MM.1S (cell line): ENCODE measurements around the gene APBA1.

Experiments
- DNase-seq: peaks from one replicate; pipeline ENCODE4 v3.0.0-alpha.2; 2015
- H2AFZ ChIP-seq: fragments of 300-600 bp; sonication (generic); 2 replicates; pipeline ENCODE4 v1.6.0; 2016; ENCODE audit warnings: antibody characterized with exemption, low read length
- H3F3A ChIP-seq: fragments of 300-600 bp; sonication (generic); 2 replicates; pipeline ENCODE4 v1.6.1; 2016; ENCODE audit warnings: mild to moderate bottlenecking, antibody characterized with exemption, low read length, moderate library complexity, mixed read lengths; ENCODE audit not compliant: insufficient read depth
- H3K27ac ChIP-seq: fragments of 300-600 bp; sonication (generic); 2 replicates; pipeline ENCODE4 v1.5.1; 2016; ENCODE audit warnings: mild to moderate bottlenecking, low read length
- H3K27me3 ChIP-seq: fragments of 300-600 bp; sonication (generic); replicated peaks from 2 replicates; pipeline ENCODE4 v1.6.0; 2016; ENCODE audit warnings: low read length; ENCODE audit not compliant: insufficient read depth
- H3K36me3 ChIP-seq: fragments of 300-600 bp; sonication (generic); replicated peaks from 2 replicates; pipeline ENCODE4 v1.6.1; 2016; ENCODE audit warnings: mild to moderate bottlenecking, low read length, mixed read lengths; ENCODE audit not compliant: insufficient read depth
- H3K4me1 ChIP-seq: fragments of 300-600 bp; sonication (generic); 2 replicates; pipeline ENCODE4 v1.6.1; 2016; ENCODE audit warnings: low read length, mixed read lengths
- H3K4me2 ChIP-seq: fragments of 300-600 bp; sonication (generic); 2 replicates; pipeline ENCODE4 v1.6.0; 2016; ENCODE audit warnings: low read depth, low read length
- H3K4me3 ChIP-seq: fragments of 300-600 bp; sonication (generic); 2 replicates; pipeline ENCODE4 v1.5.1; 2016; ENCODE audit warnings: low read length, mixed read lengths
- H3K79me2 ChIP-seq: fragments of 300-600 bp; sonication (generic); 2 replicates; pipeline ENCODE4 v1.6.1; 2016; ENCODE audit warnings: mixed run types, low read length, mixed read lengths
- H3K9ac ChIP-seq: fragments of 300-600 bp; sonication (generic); 2 replicates; pipeline ENCODE4 v1.6.1; 2016; ENCODE audit warnings: low read length, mixed read lengths
- H3K9me2 ChIP-seq: fragments of 300-600 bp; sonication (generic); replicated peaks from 2 replicates; pipeline ENCODE4 v1.6.1; 2016; ENCODE audit warnings: mild to moderate bottlenecking, low read length, mixed read lengths; ENCODE audit not compliant: insufficient read depth
- H3K9me3 ChIP-seq: fragments of 300-600 bp; sonication (generic); replicated peaks from 2 replicates; pipeline ENCODE4 v1.6.1; 2016; ENCODE audit warnings: mild to moderate bottlenecking, low read length, mixed read lengths; ENCODE audit not compliant: insufficient read depth
- H4K20me1 ChIP-seq: fragments of 300-600 bp; sonication (generic); 2 replicates; pipeline ENCODE4 v1.6.1; 2016; ENCODE audit warnings: mild to moderate bottlenecking, low read length, moderate library complexity, mixed read lengths; ENCODE audit not compliant: insufficient read depth
- EZH2 ChIP-seq: fragments of 300-600 bp; sonication (generic); optimal IDR thresholded peaks from 2 replicates; pipeline ENCODE3; 2017; ENCODE audit warnings: low read depth, mild to moderate bottlenecking, antibody characterized with exemption, low read length, mixed read lengths
- EZH2phosphoT487 ChIP-seq: fragments of 300-600 bp; sonication (generic); IDR thresholded peaks from 2 replicates; pipeline ENCODE4 v1.6.1; 2018; ENCODE audit warnings: antibody characterized with exemption, low read length
- TF ChIP-seq, protein P1 (sequence below): fragments of 300-600 bp; sonication (generic); IDR thresholded peaks from 2 replicates; pipeline ENCODE4 v1.5.1; 2016; ENCODE audit warnings: antibody characterized with exemption, low read length, mixed read lengths

APBA1 gene

DNA sequence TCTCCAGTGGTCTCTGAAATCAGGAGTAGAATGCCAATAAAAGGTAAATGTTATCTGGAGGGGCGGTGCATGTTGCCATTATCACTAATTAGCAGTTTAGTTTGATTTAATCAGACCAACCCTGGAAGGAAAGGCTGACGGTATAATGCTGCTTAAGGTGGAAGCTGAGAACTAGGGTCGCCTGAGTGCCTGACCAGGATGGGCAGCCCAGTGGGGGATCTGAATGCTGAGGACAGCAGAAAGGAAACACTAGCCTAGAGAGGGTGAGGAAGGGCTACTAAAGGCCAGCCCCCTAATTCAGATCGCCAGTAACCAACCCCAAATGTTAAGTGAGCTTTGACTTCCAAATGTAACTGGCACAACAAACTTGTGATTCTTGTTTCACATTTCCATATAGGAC, 172.2 kb downstream of the APBA1 start:
- Histone ChIP-seq H3K4me1 (no peaks in the 10 kb centered on the region), H3K79me2 (no peaks in the 10 kb centered on the region), H3K9me2 (no peaks in the 10 kb centered on the region), H3F3A (no peaks in the 10 kb centered on the region), H3K4me2 (no peak overlapping the region), H3K36me3 (no peaks in the 10 kb centered on the region), H3K4me3 (no peak overlapping the region), H3K27me3 (no peaks in the 10 kb centered on the region), H3K27ac (no peak overlapping the region), H3K9ac (no peak overlapping the region), H3K9me3 (no peaks in the 10 kb centered on the region), H2AFZ (no peak overlapping the region), H4K20me1 (no peaks in the 10 kb centered on the region)
- no peak for DNase-seq
- TF ChIP-seq, protein P1, sequence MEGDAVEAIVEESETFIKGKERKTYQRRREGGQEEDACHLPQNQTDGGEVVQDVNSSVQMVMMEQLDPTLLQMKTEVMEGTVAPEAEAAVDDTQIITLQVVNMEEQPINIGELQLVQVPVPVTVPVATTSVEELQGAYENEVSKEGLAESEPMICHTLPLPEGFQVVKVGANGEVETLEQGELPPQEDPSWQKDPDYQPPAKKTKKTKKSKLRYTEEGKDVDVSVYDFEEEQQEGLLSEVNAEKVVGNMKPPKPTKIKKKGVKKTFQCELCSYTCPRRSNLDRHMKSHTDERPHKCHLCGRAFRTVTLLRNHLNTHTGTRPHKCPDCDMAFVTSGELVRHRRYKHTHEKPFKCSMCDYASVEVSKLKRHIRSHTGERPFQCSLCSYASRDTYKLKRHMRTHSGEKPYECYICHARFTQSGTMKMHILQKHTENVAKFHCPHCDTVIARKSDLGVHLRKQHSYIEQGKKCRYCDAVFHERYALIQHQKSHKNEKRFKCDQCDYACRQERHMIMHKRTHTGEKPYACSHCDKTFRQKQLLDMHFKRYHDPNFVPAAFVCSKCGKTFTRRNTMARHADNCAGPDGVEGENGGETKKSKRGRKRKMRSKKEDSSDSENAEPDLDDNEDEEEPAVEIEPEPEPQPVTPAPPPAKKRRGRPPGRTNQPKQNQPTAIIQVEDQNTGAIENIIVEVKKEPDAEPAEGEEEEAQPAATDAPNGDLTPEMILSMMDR: no peak
- TF ChIP-seq EZH2 (no peak), EZH2phosphoT487 (no peak)

DNA sequence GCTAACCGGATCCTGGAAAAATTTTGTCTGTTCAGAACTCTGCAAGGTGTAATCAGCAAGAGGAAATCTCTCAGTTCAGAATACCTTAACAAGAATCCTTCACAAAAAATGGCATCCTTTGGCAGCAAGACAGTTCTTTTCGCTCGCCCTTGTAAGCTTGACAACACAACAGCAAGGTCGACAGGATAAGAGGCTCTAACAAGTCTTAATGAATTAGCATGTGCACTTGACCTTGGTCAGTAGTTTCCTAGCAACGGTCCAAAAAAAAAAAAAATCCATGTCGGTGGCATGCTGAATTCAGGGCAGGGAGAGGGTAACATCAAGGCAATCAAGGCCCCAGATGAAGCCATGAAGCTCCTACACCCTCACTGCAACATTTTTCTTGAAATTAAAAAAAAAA, 172.8 kb downstream of the APBA1 start:
- no peak for DNase-seq
- TF ChIP-seq EZH2 (no peak), EZH2phosphoT487 (no peak)
- TF ChIP-seq, protein P1: no peak
- no peak overlapping the region for H3K9ac ChIP-seq

DNA sequence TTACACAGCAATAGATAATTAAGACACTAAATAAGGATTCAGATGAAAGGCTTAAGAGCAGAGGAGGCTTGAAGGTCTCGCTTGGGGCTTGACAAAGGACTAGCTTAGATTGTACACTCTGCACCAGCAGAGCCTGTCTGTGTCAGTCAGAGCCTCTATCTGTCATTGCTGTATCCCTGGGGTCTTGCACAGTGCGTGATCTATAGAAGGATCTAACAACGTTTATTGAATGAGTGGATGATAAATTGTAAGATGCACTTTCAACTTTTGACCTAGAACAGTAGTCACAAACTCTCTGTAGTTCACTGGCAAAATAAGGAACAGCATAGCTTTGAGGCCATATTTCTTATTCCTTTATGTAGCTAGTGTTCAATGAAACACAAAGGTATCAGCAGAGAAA, 173.7 kb downstream of the APBA1 start:
- TF ChIP-seq, protein P1: no peak
- TF ChIP-seq EZH2 (no peak), EZH2phosphoT487 (no peak)
- Histone ChIP-seq H3K36me3 (no peaks in the 10 kb centered on the region), H4K20me1 (no peaks in the 10 kb centered on the region), H3K9me3 (no peaks in the 10 kb centered on the region), H3K27ac (no peak overlapping the region), H3K27me3 (no peaks in the 10 kb centered on the region), H2AFZ (no peak overlapping the region), H3K4me1 (no peaks in the 10 kb centered on the region), H3K79me2 (no peaks in the 10 kb centered on the region), H3K4me2 (no peak overlapping the region), H3K9ac (no peak overlapping the region), H3K4me3 (no peak overlapping the region), H3K9me2 (no peaks in the 10 kb centered on the region), H3F3A (no peaks in the 10 kb centered on the region)
- DNase-seq: no peak

More for the DNA sequence above, 172.8 kb downstream of the APBA1 start:
- Histone ChIP-seq H3F3A (no peaks in the 10 kb centered on the region), H3K4me2 (no peak overlapping the region), H3K9me3 (no peaks in the 10 kb centered on the region), H3K9me2 (no peaks in the 10 kb centered on the region), H3K79me2 (no peaks in the 10 kb centered on the region), H4K20me1 (no peaks in the 10 kb centered on the region), H3K36me3 (no peaks in the 10 kb centered on the region), H3K27me3 (no peaks in the 10 kb centered on the region), H3K4me3 (no peak overlapping the region), H3K27ac (no peak overlapping the region), H2AFZ (no peak overlapping the region), H3K4me1 (no peaks in the 10 kb centered on the region)
